Ramos (cell line): Measurements from ENCODE around the gene NKAPD1.
"Not testable (repeated sequence)": the region's sequence is repeated elsewhere in the genome, so short reads cannot be mapped to it uniquely, and the experiment has no call there.

ENCODE experiments used
- in situ Hi-C: fragments of 300-500 bp; cut with MboI; formaldehyde crosslinking; loops from one replicate; pipeline ENCODE4 v1.14.3; 2022; ENCODE audit warnings: low sequenced_read_pairs; ENCODE audit not compliant: unreplicated experiment

The NKAPD1 gene, protein sequence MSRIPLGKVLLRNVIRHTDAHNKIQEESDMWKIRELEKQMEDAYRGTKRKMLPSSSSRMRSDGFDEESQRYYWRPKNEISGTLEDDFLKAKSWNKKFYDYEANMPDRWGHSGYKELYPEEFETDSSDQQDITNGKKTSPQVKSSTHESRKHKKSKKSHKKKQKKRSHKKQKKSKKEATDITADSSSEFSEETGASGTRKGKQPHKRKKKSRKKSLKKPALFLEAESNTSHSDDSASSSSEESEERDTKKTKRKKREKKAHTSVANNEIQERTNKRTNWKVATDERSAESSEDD

DNA sequence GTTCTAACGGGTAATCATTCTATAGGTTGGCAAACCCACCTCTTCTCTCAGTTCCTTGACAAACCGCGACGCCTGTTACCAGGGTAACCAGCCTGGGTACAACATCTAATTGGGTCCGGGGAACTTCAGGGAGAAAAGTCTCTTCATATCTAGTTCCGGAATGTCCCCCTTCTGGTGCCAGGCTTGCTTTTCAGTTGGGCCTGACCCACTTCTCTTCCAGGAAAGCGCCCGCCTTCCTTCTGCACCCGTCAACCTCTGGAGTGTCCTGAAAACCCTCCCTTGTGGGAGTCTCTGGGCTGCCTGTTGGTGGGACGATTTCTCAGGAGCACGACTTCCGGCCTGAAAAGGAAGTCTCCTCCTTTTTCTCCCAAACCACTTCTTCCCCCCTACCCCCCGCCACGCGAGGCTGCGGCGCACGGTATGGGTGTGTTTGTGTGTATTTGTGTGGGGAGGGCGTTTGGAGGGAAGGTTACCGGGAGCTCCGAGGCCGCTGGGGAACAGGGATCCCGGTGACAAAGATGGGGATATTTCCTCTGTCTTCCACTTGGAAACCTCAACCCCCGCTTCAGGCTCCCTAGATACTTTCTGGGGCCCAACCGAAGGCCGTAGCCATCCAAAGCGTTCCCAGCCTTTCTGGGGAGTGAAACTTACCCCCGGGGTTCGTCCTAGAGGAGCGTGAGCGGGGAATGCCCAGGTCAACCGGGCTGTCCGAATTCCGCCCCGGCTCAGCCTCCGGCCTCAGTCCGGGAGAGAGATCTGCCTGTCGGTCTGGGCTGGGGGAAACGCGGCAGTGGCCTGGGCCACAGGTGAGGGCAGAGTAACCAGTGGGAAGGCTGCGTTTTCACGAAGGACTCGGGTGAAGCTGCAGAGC, at the start of gene NKAPD1, which contains the start of gene PIH1D2:
TSS of gene NKAPD1 (plus strand) at position 359 of the 871 bp plus-strand sequence. CDS start 1,276 bp downstream, outside the sequence.
TSS of gene PIH1D2 (minus strand) at position 77 of the 871 bp plus-strand sequence. CDS start 843 bp downstream, outside the sequence.
- in situ Hi-C loops = no loop called here

DNA sequence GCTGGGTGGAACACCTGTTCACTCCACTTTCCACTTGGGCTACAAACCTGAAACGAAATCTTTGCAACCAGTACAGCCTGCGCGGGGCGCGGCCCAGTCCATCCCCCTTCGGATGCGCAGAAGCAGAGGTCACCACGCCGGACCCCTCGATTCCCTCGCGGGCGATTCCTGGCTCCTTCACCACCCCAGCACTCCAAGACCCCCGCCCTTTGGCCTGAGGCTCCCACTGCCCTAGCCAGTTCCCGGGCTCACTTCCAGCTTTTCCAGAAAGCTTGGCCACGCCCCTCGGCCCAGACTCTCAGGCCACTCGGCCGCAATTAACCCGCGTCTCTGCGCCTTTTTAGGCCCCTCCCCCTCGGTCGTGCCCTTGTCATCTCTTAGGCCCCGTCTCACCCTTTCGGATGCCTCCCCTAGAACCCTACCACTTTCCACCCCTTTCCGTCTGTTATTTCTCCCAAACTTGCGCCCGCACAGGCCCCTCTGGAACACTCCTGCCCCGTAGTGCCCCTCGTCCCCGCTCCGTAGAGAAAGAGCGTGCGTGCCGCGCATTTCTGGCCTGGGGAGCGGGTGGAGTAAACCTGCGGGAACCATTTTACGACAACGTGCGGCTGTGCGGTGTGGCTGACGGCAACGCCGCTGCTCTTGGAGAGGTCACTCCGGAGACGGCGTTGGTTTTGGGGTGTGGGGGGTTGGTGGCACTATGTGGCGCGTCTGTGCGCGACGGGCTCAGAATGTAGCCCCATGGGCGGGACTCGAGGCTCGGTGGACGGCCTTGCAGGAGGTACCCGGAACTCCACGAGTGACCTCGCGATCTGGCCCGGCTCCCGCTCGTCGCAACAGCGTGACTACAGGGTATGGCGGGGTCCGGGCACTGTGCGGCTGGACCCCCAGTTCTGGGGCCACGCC, 49.1 kb upstream of the NKAPD1 start, which contains the start of gene DLAT:
TSS of gene DLAT (plus strand) at position 636 of the 906 bp plus-strand sequence. CDS start at position 701, 65 bp downstream.
- in situ Hi-C loops = no loop called here

DNA sequence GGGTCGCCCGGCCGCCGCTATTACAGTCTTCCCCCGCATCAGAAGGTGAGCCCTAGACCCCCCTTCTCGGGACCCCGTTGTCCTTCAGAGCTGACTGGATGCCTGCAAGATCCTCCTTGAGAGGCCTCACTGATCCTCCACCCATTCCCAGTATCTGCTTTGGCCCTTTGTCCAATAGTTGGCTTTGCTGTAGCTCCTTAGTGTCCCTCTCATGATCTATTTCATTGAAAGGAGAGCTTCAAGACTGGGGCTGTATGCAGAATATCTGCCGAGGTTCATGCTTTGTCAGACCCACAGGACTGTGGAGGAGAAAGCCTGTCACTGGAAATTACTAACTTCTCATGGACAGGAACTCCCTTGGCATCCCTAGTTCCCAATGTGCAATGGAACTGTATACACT, 48.4 kb upstream of the NKAPD1 start:
- in situ Hi-C loops = no loop called here

DNA sequence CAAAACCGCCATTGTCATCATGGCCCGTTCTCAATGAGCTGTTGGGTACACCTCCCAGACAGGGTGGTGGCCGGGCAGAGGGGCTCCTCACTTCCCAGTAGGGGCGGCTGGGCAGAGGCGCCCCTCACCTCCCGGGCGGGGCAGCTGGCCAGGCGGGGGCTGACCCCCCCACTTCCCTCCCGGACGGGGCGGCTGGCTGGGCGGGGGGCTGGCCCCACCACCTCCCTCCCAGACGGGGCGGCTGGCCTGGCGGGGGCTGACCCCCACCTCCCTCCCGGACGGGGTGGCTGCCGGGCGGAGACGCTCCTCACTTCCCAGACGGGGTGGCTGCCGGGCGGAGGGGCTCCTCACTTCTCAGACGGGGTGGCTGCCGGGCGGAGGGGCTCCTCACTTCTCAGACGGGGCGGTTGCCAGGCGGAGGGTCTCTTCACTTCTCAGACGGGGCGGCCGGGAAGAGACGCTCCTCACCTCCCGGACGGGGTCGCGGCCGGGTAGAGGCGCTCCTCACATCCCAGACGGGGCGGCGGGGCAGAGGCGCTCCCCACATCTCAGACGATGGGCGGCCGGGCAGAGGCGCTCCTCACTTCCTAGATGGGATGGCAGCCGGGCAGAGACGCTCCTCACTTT, 47.2 kb upstream of the NKAPD1 start:
- in situ Hi-C loops = not testable (repeated sequence)

DNA sequence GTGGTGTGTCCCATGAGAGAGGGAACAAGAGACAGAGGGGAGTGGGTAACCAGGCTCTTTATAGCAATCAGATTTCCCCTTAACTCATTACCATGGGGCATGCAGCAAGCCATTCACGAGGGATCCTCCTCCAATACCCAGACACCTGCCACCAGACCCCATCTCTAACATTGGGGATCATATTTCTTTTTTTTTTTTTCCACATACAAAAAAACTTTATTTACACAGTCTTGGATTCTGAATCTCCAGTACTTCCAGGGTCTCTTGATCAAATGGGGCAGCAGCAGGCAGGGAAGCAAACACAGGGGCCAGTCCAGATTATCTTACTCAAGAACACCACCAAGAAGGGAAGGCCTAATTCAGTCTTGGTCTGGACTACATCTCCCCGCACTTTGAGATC, 44.6 kb upstream of the NKAPD1 start:
- in situ Hi-C loops = no loop called here

DNA sequence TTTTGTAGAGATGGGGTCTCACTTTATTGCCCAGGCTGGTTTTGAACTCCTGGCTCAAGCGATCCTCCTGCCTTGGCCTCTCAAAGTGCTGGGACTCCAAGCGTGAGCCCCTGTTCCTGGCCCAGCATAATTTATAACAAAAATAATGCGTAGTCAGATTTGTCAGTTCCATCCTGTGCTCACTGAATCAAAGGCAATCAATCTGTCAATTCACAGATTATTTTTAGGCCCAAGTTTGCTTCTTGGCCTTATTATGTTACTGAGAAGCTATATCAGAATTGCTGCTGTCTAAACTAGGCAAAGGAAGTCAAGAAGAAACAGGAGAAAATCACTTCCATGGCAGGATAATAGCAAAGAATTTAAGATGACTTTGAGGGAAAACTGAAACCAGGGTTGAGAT, 40.2 kb upstream of the NKAPD1 start:
- in situ Hi-C loops = no loop called here

DNA sequence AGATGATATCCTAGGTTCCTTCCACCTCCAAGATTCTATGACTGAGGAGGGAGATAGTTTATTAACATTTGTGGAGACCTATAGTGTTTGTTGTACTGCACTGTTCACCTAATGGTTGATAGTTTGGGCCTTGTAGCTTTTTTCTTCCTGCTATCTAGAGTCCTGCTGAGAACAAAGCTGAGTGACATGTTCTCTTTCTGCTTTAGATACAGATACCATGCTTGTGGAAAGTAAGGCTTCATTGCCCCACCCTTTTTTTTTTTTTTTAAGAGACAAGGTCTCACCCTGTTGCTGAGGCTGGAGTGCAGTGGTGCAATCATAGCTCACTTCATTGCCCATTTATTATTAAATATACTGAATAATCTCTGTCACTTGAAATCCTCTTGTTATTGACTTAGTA, 36.6 kb upstream of the NKAPD1 start:
- in situ Hi-C loops = no loop called here

DNA sequence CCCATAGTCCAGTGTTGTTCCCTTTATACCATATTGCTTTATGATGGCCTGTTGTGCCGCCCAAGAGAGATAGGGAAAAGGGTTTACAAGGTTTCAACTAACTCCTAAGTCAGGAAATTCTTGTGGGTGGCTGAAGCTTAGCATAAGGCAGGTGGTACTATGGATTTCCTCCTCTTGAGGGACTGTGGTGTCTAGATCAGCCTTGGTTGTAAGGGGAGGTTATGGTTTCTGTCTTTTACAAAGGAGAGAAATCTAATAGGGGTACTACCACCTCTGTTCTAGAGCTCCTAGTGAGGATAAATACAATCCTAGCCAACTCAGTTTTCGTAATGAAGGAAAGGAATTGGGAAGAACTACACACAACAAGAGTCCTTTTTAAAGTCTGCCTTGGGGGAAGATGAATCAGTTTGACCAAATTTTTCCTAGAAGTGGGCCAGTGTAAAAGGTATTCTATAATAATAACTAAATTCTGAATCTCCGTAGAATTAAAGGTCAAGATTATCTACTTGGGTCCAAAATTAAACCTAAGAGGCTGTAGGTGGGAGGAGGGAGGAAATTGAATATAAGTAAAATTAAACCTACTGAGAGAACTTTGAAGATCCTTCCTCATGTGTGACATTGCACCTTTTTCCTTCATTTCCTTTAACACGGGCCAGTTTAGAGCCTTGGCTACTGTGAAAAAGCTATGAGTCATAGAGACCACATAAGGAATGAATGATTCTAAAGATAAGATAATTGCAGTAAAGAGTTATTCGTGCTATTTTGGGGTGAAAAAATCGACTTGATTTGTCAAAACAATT, 31.7 kb upstream of the NKAPD1 start:
- in situ Hi-C loops = no loop called here

DNA sequence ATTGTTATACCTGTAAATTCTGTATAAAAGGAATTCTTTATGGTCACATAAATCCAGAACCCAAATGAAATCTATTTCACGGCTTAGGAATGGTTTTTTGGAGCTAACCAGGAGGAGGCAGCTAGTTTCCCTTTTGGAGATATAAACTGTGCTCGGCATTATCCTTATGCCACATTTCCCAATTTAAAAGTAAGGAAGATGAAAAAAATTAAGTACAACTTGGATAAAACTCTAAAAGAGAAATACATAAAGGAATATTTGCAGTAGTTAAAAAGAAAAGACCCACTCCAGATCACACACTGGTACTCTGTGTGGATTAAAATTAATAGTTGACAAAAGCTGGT, 31.2 kb upstream of the NKAPD1 start:
- in situ Hi-C loops = no loop called here

DNA sequence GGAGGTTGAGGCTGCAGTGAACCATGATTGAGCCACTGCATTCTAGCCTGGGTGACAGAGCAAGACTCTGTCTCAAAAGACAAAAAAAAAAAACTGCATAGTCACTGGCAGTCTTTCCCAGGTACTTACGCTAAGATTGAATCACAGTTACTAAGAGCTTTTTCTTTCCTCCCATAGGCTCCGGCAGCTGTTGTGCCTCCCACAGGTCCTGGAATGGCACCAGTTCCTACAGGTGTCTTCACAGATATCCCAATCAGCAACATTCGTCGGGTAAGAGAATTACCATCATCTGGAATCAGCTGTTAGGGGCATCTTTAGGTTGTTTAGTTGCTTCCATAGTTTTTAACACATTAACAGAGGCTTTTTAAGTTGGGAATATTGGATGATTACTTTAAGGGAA, 29.1 kb upstream of the NKAPD1 start:
- in situ Hi-C loops = no loop called here

DNA sequence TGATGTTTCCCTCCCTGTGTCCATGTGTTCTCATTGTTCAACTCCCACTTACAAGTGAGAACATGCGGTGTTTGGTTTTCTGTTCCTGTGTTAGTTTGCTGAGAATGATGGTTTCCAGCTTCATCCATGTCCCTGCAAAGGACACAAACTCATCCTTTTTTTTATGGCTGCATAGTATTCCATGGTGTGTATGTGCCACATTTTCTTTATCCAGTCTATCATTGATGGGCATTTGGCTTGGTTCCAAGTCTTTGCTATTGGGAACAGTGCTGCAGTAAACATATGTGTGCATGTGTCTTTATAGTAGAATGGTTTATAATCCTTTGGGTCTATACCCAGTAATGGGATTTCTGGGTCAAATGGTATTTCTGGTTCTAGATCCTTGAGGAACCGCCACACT, 27.5 kb upstream of the NKAPD1 start:
- in situ Hi-C loops = not testable (repeated sequence)

DNA sequence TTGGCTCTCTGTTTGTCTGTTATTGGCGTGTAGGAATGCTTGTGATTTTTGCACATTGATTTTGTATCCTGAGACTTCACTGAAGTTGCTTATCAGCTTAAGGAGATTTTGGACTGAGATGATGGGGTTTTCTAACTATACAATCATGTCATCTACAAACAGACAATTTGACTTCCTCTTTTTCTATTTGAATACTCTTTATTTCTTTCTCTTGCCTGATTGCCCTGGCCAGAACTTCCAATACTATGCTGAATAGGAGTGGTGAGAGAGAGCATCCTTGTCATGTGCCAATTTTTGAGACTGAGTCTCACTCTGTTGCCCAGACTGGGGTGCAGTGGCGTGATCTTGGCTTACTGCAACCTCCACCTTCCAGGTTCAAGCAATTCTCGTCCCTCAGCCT, 25.8 kb upstream of the NKAPD1 start:
- in situ Hi-C loops = not testable (repeated sequence)

DNA sequence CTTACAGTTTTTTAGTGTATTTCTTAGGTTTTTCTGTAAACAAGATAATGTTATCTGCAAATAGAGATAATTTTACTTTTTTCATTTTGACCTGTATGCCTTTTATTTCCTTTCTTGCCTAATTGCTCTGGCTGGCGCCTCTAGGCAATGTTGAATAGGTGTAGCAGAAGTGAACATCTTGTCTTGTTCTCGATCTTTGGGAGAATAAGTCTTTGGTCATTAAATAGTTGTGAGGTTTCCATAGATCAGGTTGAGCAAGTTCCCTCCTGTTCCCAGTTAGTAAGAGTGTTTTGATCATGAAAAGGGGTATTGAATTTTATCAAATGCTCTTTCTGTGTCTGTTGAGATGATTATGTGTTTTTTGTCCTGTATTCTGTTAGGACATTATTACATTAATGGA, 24.3 kb upstream of the NKAPD1 start:
- in situ Hi-C loops = no loop called here

DNA sequence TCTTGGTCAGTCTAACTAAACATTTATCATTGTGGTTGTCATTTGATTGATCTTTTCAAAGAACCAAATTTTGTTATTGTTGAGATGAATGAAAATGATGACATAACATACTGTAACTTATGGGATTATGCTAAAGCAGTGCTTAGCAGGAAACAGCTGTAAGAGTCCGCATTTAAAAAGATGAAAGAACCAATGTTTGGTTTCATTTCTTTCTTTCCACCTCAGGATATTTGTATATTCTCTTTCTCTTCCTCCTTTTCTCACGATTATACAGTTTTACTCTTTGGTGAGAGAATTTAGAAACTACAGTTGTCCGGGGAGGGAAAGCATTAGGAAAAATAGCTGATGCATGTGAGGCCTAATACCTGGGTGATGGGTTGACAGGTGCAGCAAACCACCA, 23.4 kb upstream of the NKAPD1 start:
- in situ Hi-C loops = no loop called here

DNA sequence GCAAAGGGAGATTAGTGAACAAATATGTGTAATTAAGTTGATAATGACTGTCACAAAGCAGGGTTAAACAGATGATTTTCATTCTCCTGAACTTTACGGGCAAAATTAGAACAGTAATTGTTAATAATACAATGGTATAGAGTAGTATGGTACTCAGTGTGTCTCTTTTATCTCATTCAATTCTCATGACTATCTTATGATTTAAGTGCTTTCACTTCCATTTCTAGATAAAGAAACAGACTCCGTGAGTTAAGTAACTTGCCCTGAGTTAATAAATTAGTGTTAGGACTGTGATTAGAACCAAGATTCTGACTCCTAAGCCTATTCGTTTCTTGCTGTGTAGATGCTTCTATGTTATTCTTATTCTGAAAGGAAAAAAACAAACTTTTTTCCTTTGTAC, 22.3 kb upstream of the NKAPD1 start:
- in situ Hi-C loops = no loop called here

DNA sequence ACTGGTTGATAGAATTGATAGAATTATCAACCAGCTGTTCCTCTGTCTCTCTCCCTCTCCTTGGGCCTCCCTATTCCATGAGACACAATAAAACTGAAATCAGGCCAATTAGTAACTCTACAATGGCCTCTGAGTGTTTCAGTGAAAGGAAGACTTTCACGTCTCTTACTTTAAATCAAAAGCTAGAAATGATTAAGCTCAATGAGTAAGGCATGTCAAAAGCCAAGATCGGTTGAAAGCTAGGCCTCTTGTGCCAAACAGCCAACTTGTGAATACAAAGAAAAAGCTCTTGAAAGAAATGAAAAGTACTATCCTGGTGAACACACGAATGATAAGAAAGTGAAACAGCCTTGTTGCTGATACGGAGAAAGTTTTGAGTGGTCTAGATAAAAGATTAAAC, 16.9 kb upstream of the NKAPD1 start:
- in situ Hi-C loops = no loop called here

DNA sequence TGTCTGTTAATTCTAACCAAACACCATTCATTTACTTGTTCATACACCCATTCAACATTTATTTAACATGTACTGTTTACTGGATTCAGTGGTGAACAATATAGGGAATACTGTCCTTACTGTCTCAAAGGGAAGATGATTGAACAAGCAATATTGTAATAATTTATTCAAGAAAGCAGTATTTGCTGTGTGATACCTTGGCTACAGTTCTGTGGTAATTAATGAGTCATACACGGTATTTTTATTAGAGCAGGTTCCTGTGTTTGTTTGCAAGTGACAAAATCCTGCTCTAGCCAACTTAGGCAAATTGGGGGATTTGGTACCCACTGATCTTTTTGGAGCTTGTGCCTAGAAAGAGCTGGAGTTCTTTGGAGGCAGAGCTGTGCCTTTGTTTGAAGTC, 16.0 kb upstream of the NKAPD1 start:
- in situ Hi-C loops = no loop called here

DNA sequence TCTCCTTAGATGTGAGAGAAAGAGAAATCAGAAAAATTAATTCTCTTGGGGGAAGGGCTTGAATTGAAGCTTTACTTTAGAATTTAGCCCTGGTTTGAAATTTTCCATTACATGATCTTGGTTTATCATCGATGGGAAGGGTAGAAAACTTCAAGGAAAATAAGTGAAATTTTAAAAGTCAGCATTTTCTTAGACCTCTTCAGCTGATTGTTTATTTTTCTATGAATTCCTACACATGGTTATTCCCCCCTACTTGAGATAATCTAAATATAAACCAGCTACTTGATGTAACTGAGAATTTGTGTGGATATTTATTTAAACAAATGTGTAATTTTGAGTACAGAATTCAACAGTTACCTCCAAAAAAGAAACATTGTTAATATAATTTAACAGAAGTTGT, 11.2 kb upstream of the NKAPD1 start:
- in situ Hi-C loops = no loop called here

DNA sequence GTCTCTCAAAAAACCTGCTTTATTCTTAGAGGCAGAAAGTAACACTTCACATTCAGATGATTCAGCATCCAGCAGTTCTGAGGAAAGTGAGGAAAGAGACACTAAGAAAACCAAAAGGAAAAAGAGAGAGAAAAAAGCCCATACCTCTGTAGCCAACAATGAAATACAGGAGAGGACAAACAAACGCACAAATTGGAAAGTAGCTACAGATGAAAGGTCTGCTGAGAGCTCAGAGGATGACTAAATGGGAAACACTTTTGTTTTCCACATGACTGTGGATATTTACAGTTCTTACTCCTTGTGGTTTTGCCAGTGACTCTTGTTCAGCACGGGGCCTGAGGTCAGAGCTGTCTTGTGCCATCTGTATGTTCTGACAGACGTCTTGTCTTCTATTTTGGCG, 8.6 kb downstream of the NKAPD1 start:
- in situ Hi-C loops = no loop called here
